ENCODE measurements around the gene ZEB1. TPM values are rescaled to one million over a fixed set of nuclear protein-coding genes. Genes with fewer than 3 reads are reported as not detected.

ZEB1 gene
- total and polyA plus RNA-seq, 10 of the 15 experiments (the other 5 are each of a cell fraction or from before 2014, with no cell fraction given) = 10.4 to 35.6 (median 24.5) TPM

- Histone ChIP-seq H2AFZ (ENCODE audit: control insufficient read depth, low read depth, low read length) (no peak overlapping the region), H3K9me3 (replicated peaks; ENCODE audit: control insufficient read depth, insufficient read depth, low read length) (peaks cover 22% of the 10 kb centered on the region), H3K79me2 (ENCODE audit: control insufficient read depth, insufficient read depth, low read length) (no peaks in the 10 kb centered on the region; the same call in 1 of the 2 replicates), H3K4me2 (ENCODE audit: control insufficient read depth, insufficient read depth) (no peak overlapping the region), H3K27ac (ENCODE audit: control insufficient read depth, insufficient read depth) (no peak overlapping the region), H3K4me1 (ENCODE audit: control insufficient read depth, insufficient read depth, low read length) (no peaks in the 10 kb centered on the region), H3K36me3 (ENCODE audit: control insufficient read depth in 2 of 2, insufficient read depth in 2 of 2, low read length in 1 of 2) (peaks cover 8 to 13% of the 10 kb centered on the region in 2 experiments; a peak in 3 of 4 replicates), H3K9ac (ENCODE audit: control insufficient read depth, insufficient read depth, low read length) (no peak overlapping the region), H4K20me1 (ENCODE audit: control insufficient read depth, insufficient read depth) (no peaks in the 10 kb centered on the region), H3K4me3 (no peak overlapping the region), H3K27me3 (replicated peaks in 1 of 2; ENCODE audit: control insufficient read depth in 2 of 2, insufficient read depth in 2 of 2, low read length in 1 of 2) (no peaks in the 10 kb centered on the region)
- TF ChIP-seq BCL3 (IDR thresholded peaks at IDR 0.05; ENCODE audit: borderline replicate concordance, insufficient read depth, low read depth, low read length, poor library complexity, severe bottlenecking) (no peak), SMAD5 (IDR thresholded peaks at IDR 0.05; ENCODE audit: low read depth) (no peak), NKRF (conservative IDR thresholded peaks at IDR 0.05) (no peak), CEBPB (IDR thresholded peaks at IDR 0.05; ENCODE audit: borderline replicate concordance in 1 of 2, low read depth in 2 of 2, low read length in 2 of 2) (no peak), STAT3 (IDR thresholded peaks at IDR 0.05; ENCODE audit: low read depth, low read length) (no peak), YY1 (IDR thresholded peaks at IDR 0.05; ENCODE audit: low read depth, low read length) (no peak), POLR2AphosphoS2 (IDR thresholded peaks at IDR 0.05; ENCODE audit: low read depth, low read length) (no peak), RBBP5 (conservative IDR thresholded peaks at IDR 0.05) (no peak), BRCA1 (IDR thresholded peaks at IDR 0.05; ENCODE audit: low read depth, low read length) (no peak), KAT2A (conservative IDR thresholded peaks at IDR 0.05; ENCODE audit: control insufficient read depth, low read depth, low read length) (no peak), GATAD2B (conservative IDR thresholded peaks at IDR 0.05; ENCODE audit: low read depth) (no peak), RAD21 (IDR thresholded peaks at IDR 0.05; ENCODE audit: insufficient read depth, low read depth, low read length) (no peak), PAX8 (IDR thresholded peaks at IDR 0.05) (no peak)
- intact Hi-C loops (cut with micrococcal nuclease; ENCODE audit: unreplicated experiment) (no loop called here), in situ Hi-C loops (cut with MboI) (no loop called here)
- no TSS peak for BruUV-seq (replicated peaks)
- ChIA-PET CTCF (interaction anchor here (1.1 to 1.2 kb wide), 2 partner anchors 11 to 151 kb away, joined by 3 read pairs; no protein-coding TSS in a partner anchor), POLR2A (no interaction called here), SMC1A (ENCODE audit: uncharacterized antibody, unreplicated experiment) (no interaction called here), RAD21 (ENCODE audit: unreplicated experiment) (interaction anchor here (0.9 kb wide), 1 partner anchor 23 kb away, joined by 3 read pairs; no protein-coding TSS in a partner anchor)
- no peak for FAIRE-seq
- ATAC-seq = no peak
- DNase-seq (ENCODE audit: low read depth, low spot score) = no peak
- WGBS (ENCODE audit: insufficient coverage, insufficient replicate concordance, low lambda C conversion rate, missing lambda C conversion rate) = 90% methylated on average over 2 of the region's 2 CpGs
Measured at GRCh38 chr10:31468536-31468859, 149.5 kb downstream of the ZEB1 start.
